Measurements from ENCODE around the gene ATAD1. TPM values are rescaled to one million over a fixed set of nuclear protein-coding genes. Genes with fewer than 3 reads are reported as not detected.

ATAD1 gene
- total and polyA plus RNA-seq, 2 of the 8 experiments (the other 6 are each of a cell fraction or from before 2014, with no cell fraction given) = 8.9 to 35.3 TPM

GRCh38 chr10:87705339-87705738, 112.7 kb downstream of the ATAD1 start:
- Histone ChIP-seq H4K20me1 (replicated peaks in 1 of 2; ENCODE audit: control insufficient read depth in 1 of 2, insufficient read depth in 2 of 2, low read length in 2 of 2) (no peaks in the 10 kb centered on the region), H3K18ac (ENCODE audit: extremely low read depth, low read length) (no peak overlapping the region), H3K56ac (replicated peaks; ENCODE audit: insufficient read length, low read depth, low read length) (no peak overlapping the region), H2AK5ac (ENCODE audit: low read depth, low read length) (no peak overlapping the region), H4K8ac (ENCODE audit: extremely low read depth, insufficient read depth, low read length) (no peak overlapping the region), H3K4me1 (replicated peaks in 1 of 4; ENCODE audit: control insufficient read depth in 3 of 4, insufficient read depth in 4 of 4, low read length in 3 of 4) (no peaks in the 10 kb centered on the region), H4K5ac (ENCODE audit: insufficient read length, low read depth, low read length) (no peak overlapping the region), H2BK120ac (replicated peaks; ENCODE audit: low read depth, low read length) (no peak overlapping the region), H3K79me2 (ENCODE audit: control insufficient read depth in 1 of 2, insufficient read depth in 2 of 2, low read length in 2 of 2) (no peaks in the 10 kb centered on the region), H2BK5ac (ENCODE audit: low read depth, low read length) (no peak overlapping the region), H2BK20ac (ENCODE audit: low read length) (no peak overlapping the region), H4K91ac (replicated peaks; ENCODE audit: insufficient read length, low read length) (no peak overlapping the region), H3K9ac (replicated peaks in 1 of 4; ENCODE audit: extremely low read depth in 1 of 4, low read depth in 3 of 4, low read length in 3 of 4) (no peak overlapping the region), H2BK12ac (ENCODE audit: low read depth, low read length) (no peak overlapping the region), H3K23me2 (ENCODE audit: low read depth, low read length) (no peaks in the 10 kb centered on the region), H3K23ac (ENCODE audit: insufficient read length) (no peak overlapping the region), H3K36me3 (ENCODE audit: control insufficient read depth in 2 of 4, insufficient read depth in 4 of 4, low read length in 3 of 4) (peaks cover 0 to 7% (median 0%) of the 10 kb centered on the region in 4 experiments; a peak in 3 of 8 replicates), H3K79me1 (ENCODE audit: low read depth, low read length) (no peaks in the 10 kb centered on the region), H2AFZ (ENCODE audit: low read length) (no peak overlapping the region), H2BK15ac (ENCODE audit: low read length) (no peak overlapping the region), H3K4me2 (ENCODE audit: insufficient read depth in 1 of 2, low read depth in 2 of 2, low read length in 2 of 2) (no peak overlapping the region), H3K4ac (replicated peaks; ENCODE audit: insufficient read length, low read depth, low read length) (no peak overlapping the region), H3K14ac (ENCODE audit: insufficient read length) (no peak overlapping the region), H3K27me3 (replicated peaks in 1 of 4; ENCODE audit: control insufficient read depth in 3 of 4, extremely low read depth in 1 of 4, insufficient read depth in 3 of 4, low read length in 3 of 4) (no peaks in the 10 kb centered on the region), H3K27ac (ENCODE audit: low read depth, low read length) (no peak overlapping the region), H3K9me3 (ENCODE audit: insufficient read depth in 2 of 2, low read depth in 1 of 2, low read length in 1 of 2) (no peaks in the 10 kb centered on the region), H3K4me3 (ENCODE audit: extremely low read depth in 1 of 4, insufficient read depth in 2 of 4, low read depth in 3 of 4, low read length in 4 of 4) (no peak overlapping the region)
- FAIRE-seq (no peak), DNase-seq (ENCODE audit: low read depth in 1 of 2, low spot score in 2 of 2) (no peak)
- ChIA-PET POLR2A (ENCODE audit: partially characterized antibody) (no interaction called here), CTCF (ENCODE audit: partially characterized antibody) (no interaction called here)
- TF ChIP-seq E2F6 (IDR thresholded peaks at IDR 0.05) (no peak), BACH1 (IDR thresholded peaks at IDR 0.05; ENCODE audit: low read length) (peak; percentile 72), MAFK (IDR thresholded peaks at IDR 0.05; ENCODE audit: low read depth, low read length) (peak; percentile 67), KDM4A (IDR thresholded peaks at IDR 0.05; ENCODE audit: low read depth, low read length, severe bottlenecking) (no peak)

Data from H1 (cell line).